Effector memory CD8-positive, alpha-beta T cell (primary cell): ENCODE data around the gene ITGA6.
A peak's percentile ranks its signal among the peaks of the same experiment; 100 is the strongest.

Experiments
- ATAC-seq: fragments of 150-1000 bp; cut with Tn5 transposase; replicated peaks from 2 replicates; pipeline ENCODE4 v1.10.0; 2021; ENCODE audit warnings: mild to moderate bottlenecking, moderate library complexity
- DNase-seq, 3 experiments: peaks; one replicate each; pipeline ENCODE4 v3.0.0; 2021
- H3K27ac Mint-ChIP-seq, 2 donors: one replicate each; pipeline ENCODE4 v1.8.0; 2022; ENCODE audit warnings: mild to moderate bottlenecking in 2 of 2, mixed read lengths in 2 of 2, moderate library complexity in 2 of 2
- H3K27me3 Mint-ChIP-seq, 2 donors: one replicate each; pipeline ENCODE4 v1.8.0; 2022; ENCODE audit warnings: mixed read lengths in 2 of 2
- H3K36me3 Mint-ChIP-seq: one replicate; pipeline ENCODE4 v1.8.0; 2022; ENCODE audit warnings: mild to moderate bottlenecking, moderate library complexity, mixed read lengths; ENCODE audit not compliant: insufficient read depth
- H3K4me1 Mint-ChIP-seq, 2 donors: one replicate each; pipeline ENCODE4 v1.8.0; 2022; ENCODE audit warnings: low read depth in 2 of 2, mixed read lengths in 2 of 2
- H3K4me3 Mint-ChIP-seq, 2 donors: one replicate each; pipeline ENCODE4 v1.8.0; 2022; ENCODE audit warnings: mild to moderate bottlenecking in 2 of 2, mixed read lengths in 2 of 2, moderate library complexity in 2 of 2
- H3K9me3 Mint-ChIP-seq, 2 donors: one replicate each; pipeline ENCODE4 v1.8.0; 2022; ENCODE audit warnings: mixed read lengths in 2 of 2
- total RNA-seq, 9 experiments: gene quantifications; one replicate each; lab custom pipeline; 2026; lab: John Stamatoyannopoulos, UW

Gene ITGA6
- total RNA-seq, result 13.2 to 157 (median 45.5) reads per million in 9 experiments

DNA sequence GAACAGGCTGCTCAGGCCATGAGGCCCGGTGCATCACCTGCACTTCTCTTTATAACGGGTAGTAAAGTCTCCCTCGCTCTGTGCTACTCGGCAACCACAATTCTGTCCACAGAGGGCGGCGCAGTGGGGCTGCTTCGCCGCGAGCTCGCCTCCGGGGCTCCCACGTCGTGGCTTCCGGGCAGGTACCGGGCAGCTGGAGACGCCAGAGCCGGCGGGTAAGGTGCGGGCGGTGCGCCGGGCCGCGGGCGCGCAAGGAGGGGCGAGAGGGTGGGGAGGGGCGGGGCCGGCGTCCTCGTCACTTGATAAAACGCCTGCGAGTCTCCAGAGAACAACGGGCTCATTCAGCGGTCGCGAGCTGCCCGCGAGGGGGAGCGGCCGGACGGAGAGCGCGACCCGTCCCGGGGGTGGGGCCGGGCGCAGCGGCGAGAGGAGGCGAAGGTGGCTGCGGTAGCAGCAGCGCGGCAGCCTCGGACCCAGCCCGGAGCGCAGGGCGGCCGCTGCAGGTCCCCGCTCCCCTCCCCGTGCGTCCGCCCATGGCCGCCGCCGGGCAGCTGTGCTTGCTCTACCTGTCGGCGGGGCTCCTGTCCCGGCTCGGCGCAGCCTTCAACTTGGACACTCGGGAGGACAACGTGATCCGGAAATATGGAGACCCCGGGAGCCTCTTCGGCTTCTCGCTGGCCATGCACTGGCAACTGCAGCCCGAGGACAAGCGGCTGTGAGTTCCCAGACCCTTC lies at the start of gene ITGA6:
ITGA6 (plus strand) TSS at position 331 of the 734 bp plus-strand sequence.
- peak; percentile 80 for ATAC-seq
- Mint-ChIP-seq H3K9me3 (no peaks in the 10 kb centered on the region), H3K27ac (peak within 1 kb of the TSS; percentile 38 to 51), H3K36me3 (no peaks in the 10 kb centered on the region), H3K4me1 (peaks cover 38 to 39% of the 10 kb centered on the region in 2 donors), H3K4me3 (peak within 1 kb of the TSS; percentile 85 to 89), H3K27me3 (peaks cover 16 to 22% of the 10 kb centered on the region in 2 donors)
- peak; percentile 58 to 66 (median 65) for DNase-seq

DNA sequence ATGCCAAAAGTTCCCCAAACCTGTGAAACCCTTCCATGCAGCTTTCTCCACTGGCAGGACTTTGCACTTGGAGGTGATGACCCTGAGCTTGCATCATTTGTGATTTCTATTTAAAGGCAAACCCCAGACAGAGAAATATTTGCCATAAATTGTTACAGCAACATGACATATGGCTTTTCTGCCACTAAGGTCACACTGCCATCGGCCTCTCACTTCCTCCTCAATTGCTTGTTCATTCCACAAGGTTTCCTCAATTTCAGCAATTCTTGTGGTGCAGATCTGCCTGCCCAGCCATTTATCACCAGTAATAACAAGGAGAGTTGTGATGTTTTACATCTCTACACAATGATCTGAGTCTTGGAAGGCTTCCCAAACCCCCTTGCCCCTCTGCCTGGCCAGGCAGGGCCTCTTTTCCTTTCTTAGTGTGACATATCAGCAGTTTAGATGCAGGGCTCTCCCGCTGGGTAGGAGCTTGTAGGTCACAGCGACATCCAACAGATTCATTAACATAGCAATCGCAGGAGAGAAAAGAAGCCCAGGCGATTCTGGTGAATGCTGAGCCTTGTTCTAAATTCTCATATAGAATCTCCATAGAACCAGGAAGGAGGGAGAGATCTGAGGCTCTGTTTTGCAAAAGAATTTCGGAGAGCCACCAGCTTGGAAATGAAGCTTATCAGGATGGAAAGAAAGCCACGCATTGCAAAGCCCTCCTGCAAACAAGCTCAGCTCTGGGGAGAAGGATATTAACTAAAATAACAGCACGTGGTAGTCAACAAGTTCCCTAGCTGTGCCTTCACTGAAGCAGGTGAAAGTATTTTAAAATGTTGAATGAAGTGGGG lies 46.7 kb upstream of the ITGA6 start:
- peaks cover 2 to 5% of the 10 kb centered on the region in 2 donors for H3K9me3 Mint-ChIP-seq
- peak overlapping the region; percentile 23 to 24 for H3K27ac Mint-ChIP-seq
- no peaks in the 10 kb centered on the region for H3K4me1 Mint-ChIP-seq
- H3K36me3 Mint-ChIP-seq, result no peaks in the 10 kb centered on the region
- DNase-seq (no peak), ATAC-seq (no peak)
- H3K4me3 Mint-ChIP-seq, result no peak overlapping the region
- peaks cover 15 to 44% of the 10 kb centered on the region in 2 donors for H3K27me3 Mint-ChIP-seq

DNA sequence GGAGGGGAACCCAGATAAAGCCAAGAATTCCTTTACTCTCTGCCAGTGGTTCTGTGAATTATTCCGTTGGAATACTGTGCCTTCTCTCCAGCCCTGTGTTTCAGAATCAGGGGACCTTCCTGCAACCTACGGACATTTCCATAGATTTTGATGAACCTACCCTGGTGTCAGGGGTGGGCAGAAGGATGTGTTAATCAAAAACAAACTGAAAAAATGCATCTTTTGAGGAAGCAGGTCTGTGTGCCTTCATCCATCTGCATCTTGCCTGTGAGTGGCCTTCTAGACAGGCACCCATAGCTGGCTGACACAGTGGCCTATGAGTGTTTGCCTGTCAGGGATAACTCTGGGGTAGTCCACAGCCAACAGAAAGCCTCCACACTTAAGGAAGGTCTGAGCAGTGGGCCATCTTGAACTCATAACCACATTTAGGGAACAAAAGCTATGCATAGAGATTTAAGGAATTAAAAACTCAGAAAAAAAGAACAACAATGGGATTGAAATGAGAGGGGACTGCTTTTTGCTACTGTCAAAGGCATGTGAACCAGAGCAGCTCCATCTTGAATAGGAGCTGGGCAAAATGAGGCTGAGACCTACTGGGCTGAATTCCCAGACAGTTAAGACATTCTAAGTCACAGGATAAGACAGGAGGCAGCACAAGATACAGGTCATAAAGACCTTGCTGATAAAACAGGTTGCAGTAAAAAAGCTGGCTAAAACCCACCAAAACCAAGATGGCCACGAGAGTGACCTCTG lies 45.9 kb upstream of the ITGA6 start:
- H3K27me3 Mint-ChIP-seq, result peaks cover 10 to 36% of the 10 kb centered on the region in 2 donors
- no peak overlapping the region for H3K27ac Mint-ChIP-seq
- H3K4me3 Mint-ChIP-seq, result no peak overlapping the region
- DNase-seq (no peak), ATAC-seq (no peak)
- H3K9me3 Mint-ChIP-seq, result peaks cover 2 to 5% of the 10 kb centered on the region in 2 donors
- no peaks in the 10 kb centered on the region for H3K36me3 Mint-ChIP-seq
- H3K4me1 Mint-ChIP-seq, result no peaks in the 10 kb centered on the region

DNA sequence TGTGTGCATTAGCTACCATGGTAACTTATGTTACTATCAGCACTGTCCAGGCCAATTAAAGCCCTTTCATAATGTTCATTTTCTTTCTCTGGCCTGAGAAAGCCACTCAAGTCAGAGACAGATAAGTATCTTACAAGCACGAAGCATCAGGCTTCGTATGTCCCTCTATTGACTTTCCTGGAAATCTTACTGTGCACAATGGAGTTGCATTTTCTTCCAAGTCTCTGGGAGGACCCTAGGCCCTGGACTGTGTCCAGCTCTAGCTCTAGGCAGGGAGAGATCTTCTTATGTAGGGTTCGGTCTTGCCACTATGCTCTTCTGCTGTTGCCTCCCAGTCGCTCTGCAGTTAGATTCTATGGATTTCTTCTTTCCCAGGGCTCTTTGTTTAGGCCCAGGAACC lies 40.0 kb upstream of the ITGA6 start:
- Mint-ChIP-seq H3K4me3 (no peak overlapping the region), H3K4me1 (no peaks in the 10 kb centered on the region), H3K27me3 (peaks cover 0 to 10% of the 10 kb centered on the region in 2 donors), H3K9me3 (no peaks in the 10 kb centered on the region), H3K36me3 (no peaks in the 10 kb centered on the region), H3K27ac (no peak overlapping the region)
- no peak for ATAC-seq
- no peak for DNase-seq

DNA sequence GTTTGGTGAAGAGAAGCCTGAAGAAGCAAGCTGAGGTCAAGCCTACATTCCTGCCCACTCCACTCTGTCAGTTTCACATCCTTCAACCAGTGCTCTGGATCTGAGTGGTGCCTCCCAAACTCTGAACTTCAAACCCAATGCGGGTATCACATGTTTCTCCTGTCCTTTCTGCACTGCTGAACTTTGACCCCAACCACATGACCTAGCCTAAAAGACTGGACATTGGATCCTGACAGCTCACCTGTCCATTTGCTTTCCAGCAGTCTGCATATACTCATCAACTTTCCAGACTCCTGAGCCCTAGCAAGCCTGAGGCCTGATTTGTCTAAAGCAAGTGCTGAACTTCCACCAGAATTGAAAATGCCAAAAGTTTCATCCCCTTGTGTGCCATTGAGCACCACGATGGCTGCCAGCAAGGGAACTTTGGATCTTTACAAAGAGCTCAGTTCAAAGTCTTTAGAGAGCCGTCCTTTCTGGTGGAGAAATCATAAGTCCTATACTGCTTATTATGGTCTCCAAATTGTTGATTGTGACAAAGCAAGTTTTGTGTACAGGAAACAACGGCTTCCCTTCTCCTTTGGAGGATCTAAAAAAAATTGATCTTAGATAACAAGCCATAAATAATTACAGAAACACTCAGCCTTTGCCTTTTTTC lies 37.6 kb upstream of the ITGA6 start:
- DNase-seq (no peak), ATAC-seq (no peak)
- no peaks in the 10 kb centered on the region for H3K9me3 Mint-ChIP-seq
- H3K27ac Mint-ChIP-seq, result no peak overlapping the region
- H3K36me3 Mint-ChIP-seq, result no peaks in the 10 kb centered on the region
- peaks cover 0 to 5% of the 10 kb centered on the region in 2 donors for H3K27me3 Mint-ChIP-seq
- H3K4me3 Mint-ChIP-seq, result no peak overlapping the region
- no peaks in the 10 kb centered on the region for H3K4me1 Mint-ChIP-seq

DNA sequence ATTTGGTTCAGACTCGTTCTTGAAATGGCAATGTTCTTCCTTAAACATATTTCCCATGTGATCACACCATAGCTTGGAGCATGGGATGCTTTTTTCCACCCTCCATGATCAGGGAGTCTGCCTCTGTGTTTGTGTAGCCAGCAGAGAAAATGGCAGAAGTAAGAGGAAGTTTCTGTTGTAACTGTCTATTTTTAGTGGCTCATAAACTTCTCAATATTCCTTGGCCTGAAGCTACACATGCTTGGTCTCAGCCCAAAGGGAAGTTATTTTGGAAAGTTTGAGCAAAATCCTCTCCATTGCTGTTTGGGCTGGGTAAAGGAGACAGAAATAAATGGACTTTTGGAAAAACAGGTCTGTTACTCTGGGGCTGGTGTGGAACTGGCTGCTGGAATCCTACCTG lies 33.4 kb upstream of the ITGA6 start:
- H3K27ac Mint-ChIP-seq, result no peak overlapping the region
- DNase-seq (no peak), ATAC-seq (no peak)
- no peaks in the 10 kb centered on the region for H3K27me3 Mint-ChIP-seq
- no peaks in the 10 kb centered on the region for H3K9me3 Mint-ChIP-seq
- no peaks in the 10 kb centered on the region for H3K36me3 Mint-ChIP-seq
- peaks cover 4% of the 10 kb centered on the region in 2 donors for H3K4me1 Mint-ChIP-seq
- H3K4me3 Mint-ChIP-seq, result no peak overlapping the region

DNA sequence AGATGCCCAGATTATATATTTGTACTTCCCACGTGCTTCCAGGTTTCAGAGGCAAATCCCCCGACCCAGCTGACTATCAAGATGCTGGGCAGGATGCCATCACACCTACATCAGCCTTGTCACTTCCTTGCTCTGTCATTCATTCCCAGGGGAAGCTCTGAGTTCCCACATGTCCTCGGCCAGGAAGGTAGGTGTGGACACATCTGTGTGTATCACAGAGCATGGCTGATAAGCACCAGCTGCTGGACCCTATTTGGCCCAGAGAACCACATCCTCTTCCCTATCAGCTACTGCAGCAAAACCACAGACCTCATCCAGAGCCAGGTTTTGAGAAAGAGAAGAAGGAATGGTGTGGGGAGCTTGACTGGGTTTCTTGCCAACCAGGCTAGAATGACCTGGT lies 31.9 kb upstream of the ITGA6 start:
- H3K4me1 Mint-ChIP-seq, result peaks cover 4% of the 10 kb centered on the region in 2 donors
- no peaks in the 10 kb centered on the region for H3K36me3 Mint-ChIP-seq
- DNase-seq (no peak), ATAC-seq (no peak)
- H3K9me3 Mint-ChIP-seq, result no peaks in the 10 kb centered on the region
- H3K27ac Mint-ChIP-seq, result no peak overlapping the region
- no peaks in the 10 kb centered on the region for H3K27me3 Mint-ChIP-seq
- H3K4me3 Mint-ChIP-seq, result no peak overlapping the region

DNA sequence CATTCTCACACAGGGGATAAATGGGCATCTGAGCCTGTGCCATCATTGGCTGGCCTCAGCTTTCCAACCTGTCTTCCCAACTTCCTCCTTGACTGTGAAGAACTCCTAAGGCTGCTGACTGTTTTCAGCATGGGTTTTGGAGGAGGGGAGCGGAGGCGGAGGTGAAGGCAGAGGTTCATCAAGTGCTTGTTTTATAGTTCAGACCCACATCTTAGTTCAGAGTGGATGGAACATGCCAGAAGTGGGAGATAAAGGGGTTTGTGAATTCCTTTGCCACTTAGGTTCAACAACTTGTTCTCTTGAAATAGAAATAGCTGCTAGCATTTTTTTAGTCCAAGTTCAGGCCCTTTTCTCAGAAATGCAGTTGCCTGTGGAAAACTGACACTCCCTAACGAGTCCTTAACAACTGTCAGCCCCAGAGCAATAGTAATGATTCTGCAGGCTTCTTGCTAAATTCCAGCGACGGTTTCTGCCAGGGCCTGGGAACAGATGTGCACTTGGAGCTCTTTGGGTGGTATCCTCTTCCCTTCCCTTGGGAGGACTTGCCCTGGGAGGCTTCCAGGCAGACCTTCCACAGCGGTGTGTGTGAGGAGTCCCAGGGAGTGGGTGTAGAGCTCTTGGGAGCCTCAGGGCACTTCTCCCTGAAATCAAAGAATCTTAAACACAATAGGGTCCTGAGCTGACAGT lies 30.1 kb upstream of the ITGA6 start:
- ATAC-seq (no peak), DNase-seq (no peak)
- Mint-ChIP-seq H3K27me3 (no peaks in the 10 kb centered on the region), H3K4me1 (peaks cover 4% of the 10 kb centered on the region in 2 donors), H3K9me3 (no peaks in the 10 kb centered on the region), H3K4me3 (no peak overlapping the region), H3K36me3 (no peaks in the 10 kb centered on the region), H3K27ac (no peak overlapping the region)

DNA sequence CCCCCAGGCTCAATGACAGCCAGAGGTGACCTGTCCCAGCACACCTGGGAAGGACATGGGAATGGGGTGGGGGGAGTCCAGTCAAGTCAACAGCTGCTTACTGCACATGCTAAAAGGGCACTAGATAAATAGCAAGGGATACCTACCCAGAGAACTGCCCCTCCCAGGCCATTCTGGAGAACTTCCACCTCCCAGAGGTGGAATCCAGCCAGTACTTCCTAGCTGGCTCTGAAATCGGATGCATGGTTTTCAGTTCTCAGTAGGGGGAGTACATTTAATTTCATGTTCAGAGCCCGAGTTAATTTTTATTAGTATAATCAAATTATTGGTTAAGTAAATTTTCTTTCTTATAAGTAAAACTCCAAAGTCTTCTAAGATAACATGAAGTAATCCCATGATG lies 28.9 kb upstream of the ITGA6 start:
- Mint-ChIP-seq H3K9me3 (no peaks in the 10 kb centered on the region), H3K4me1 (peaks cover 4% of the 10 kb centered on the region in 2 donors), H3K36me3 (no peaks in the 10 kb centered on the region), H3K27me3 (peaks cover 4 to 6% of the 10 kb centered on the region in 2 donors), H3K4me3 (no peak overlapping the region), H3K27ac (no peak overlapping the region)
- DNase-seq (no peak), ATAC-seq (no peak)

DNA sequence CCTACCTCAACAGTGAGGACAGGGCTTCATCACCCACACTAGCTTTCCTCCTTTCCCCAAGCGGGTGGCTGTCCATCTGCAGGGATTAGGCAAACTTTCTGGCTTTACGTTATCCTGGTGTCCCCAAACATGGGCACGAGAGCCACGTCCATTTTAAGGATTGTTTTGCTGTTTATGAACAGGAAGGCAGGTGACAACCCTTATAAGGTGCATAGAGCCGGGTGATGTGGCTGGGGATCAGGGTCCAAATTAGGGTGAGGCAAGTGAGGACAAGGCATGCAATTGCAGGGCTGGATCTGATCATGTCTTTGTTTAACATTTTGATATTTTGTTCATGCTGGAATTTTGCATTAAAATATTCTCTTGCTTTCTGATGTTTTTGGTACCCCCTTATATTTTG lies 27.6 kb upstream of the ITGA6 start:
- no peak overlapping the region for H3K27ac Mint-ChIP-seq
- H3K9me3 Mint-ChIP-seq, result no peaks in the 10 kb centered on the region
- no peaks in the 10 kb centered on the region for H3K36me3 Mint-ChIP-seq
- H3K4me1 Mint-ChIP-seq, result peaks cover 4% of the 10 kb centered on the region in 2 donors
- ATAC-seq, result no peak
- no peak overlapping the region for H3K4me3 Mint-ChIP-seq
- peaks cover 7 to 9% of the 10 kb centered on the region in 2 donors for H3K27me3 Mint-ChIP-seq
- DNase-seq, result no peak

DNA sequence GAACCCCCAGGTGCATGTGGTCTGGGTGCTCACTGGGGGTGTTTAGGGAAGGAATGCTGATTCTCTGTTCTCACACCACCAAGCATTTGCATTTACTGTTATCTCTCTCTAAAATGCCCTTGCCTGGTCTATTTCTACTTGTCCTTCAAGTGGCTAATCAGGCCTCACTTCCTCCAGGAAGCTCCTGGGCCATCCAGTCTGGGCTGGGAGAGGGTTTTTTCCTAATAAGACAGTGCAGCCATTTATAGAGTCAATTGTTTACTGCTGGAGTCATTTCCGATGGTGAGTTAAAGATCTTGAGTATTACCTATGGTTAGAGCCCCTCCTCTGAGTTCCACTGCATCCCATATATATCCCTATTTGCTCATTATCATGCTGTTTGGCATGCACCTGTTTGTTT lies 25.2 kb upstream of the ITGA6 start:
- no peak for DNase-seq
- Mint-ChIP-seq H3K9me3 (no peaks in the 10 kb centered on the region), H3K27ac (no peak overlapping the region), H3K27me3 (peaks cover 7 to 9% of the 10 kb centered on the region in 2 donors), H3K36me3 (no peaks in the 10 kb centered on the region), H3K4me1 (no peaks in the 10 kb centered on the region), H3K4me3 (no peak overlapping the region)
- ATAC-seq, result no peak

DNA sequence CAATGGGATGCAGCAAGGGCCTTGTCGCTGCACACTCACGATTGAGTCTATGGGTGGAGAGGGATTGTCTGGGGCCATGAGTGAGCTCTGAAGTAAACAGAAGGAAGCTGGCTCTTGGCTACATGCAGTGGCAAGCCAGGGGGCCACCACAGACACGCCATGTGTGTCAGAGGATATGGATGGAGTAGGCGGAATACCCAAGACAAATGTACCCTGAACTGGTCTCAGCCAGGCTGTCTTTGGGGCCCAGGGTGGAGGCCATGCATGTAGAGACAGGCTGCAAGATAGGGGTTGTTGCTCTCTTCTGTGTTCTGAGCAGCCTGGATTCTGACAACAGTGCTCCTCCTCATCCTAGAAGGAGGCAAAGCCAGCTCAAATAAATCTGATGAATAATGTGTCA lies 24.0 kb upstream of the ITGA6 start:
- H3K36me3 Mint-ChIP-seq, result no peaks in the 10 kb centered on the region
- no peak for ATAC-seq
- H3K27me3 Mint-ChIP-seq, result peaks cover 7 to 19% of the 10 kb centered on the region in 2 donors

More for the DNA sequence above, 24.0 kb upstream of the ITGA6 start:
- no peak for DNase-seq
- Mint-ChIP-seq H3K4me3 (no peak overlapping the region), H3K9me3 (no peaks in the 10 kb centered on the region), H3K4me1 (no peaks in the 10 kb centered on the region), H3K27ac (no peak overlapping the region)
